ENCODE results near the gene MIOS.

- TF ChIP-seq, protein P1, sequence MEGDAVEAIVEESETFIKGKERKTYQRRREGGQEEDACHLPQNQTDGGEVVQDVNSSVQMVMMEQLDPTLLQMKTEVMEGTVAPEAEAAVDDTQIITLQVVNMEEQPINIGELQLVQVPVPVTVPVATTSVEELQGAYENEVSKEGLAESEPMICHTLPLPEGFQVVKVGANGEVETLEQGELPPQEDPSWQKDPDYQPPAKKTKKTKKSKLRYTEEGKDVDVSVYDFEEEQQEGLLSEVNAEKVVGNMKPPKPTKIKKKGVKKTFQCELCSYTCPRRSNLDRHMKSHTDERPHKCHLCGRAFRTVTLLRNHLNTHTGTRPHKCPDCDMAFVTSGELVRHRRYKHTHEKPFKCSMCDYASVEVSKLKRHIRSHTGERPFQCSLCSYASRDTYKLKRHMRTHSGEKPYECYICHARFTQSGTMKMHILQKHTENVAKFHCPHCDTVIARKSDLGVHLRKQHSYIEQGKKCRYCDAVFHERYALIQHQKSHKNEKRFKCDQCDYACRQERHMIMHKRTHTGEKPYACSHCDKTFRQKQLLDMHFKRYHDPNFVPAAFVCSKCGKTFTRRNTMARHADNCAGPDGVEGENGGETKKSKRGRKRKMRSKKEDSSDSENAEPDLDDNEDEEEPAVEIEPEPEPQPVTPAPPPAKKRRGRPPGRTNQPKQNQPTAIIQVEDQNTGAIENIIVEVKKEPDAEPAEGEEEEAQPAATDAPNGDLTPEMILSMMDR (IDR thresholded peaks at IDR 0.05; ENCODE audit: low read depth, low read length): no peak
- TF ChIP-seq EZH2phosphoT487 (IDR thresholded peaks at IDR 0.05; ENCODE audit: low read depth): no peak
These were observed 18.7 kb downstream of the MIOS start for GRCh38 chr7:7585241-7585928.

Data from OCI-LY3 (cell line).